Activated CD4-positive, CD25-positive, alpha-beta regulatory T cell treated with anti-CD3 and anti-CD28 coated beads, Interleukin-2, amount 50 U/mL, for 72 hours (primary cell): ENCODE results near the gene HOXB9.

Experiments
- DNase-seq: peaks from one replicate; pipeline ENCODE4 v3.0.0; 2021

Gene HOXB9

GRCh38 chr17:48623583-48623982 is 2.6 kb downstream of the HOXB9 start:
- no peak for DNase-seq

GRCh38 chr17:48622857-48623256 is 3.3 kb downstream of the HOXB9 start:
- no peak for DNase-seq

GRCh38 chr17:48621410-48622392 is 4.5 kb downstream of the HOXB9 start:
- DNase-seq: no peak

GRCh38 chr17:48620461-48621139 is 5.6 kb downstream of the HOXB9 start:
- DNase-seq: no peak

- no peak for DNase-seq
These were observed 6.2 kb downstream of the HOXB9 start for GRCh38 chr17:48619826-48620449.

GRCh38 chr17:48618256-48618896 is 7.8 kb downstream of the HOXB9 start:
- DNase-seq: peak; percentile 84

GRCh38 chr17:48617471-48618255 is 8.5 kb downstream of the HOXB9 start:
- no peak for DNase-seq

GRCh38 chr17:48616717-48617470 is 9.3 kb downstream of the HOXB9 start:
- no peak for DNase-seq

GRCh38 chr17:48615963-48616716 is 10.0 kb downstream of the HOXB9 start:
- no peak for DNase-seq

GRCh38 chr17:48615047-48615962 is 10.9 kb downstream of the HOXB9 start, which contains the start of gene HOXB8:
Gene HOXB8, minus strand, starts transcription at chr17:48615292. Its CDS starts 588 bp downstream, at chr17:48614704.
- DNase-seq: no peak

GRCh38 chr17:48613862-48614694 is 12.1 kb downstream of the HOXB9 start:
- DNase-seq: no peak

GRCh38 chr17:48612854-48613691 is 13.1 kb downstream of the HOXB9 start:
- DNase-seq: no peak

GRCh38 chr17:48612456-48612853 is 13.7 kb downstream of the HOXB9 start:
- no peak for DNase-seq

GRCh38 chr17:48611681-48612455 is 14.3 kb downstream of the HOXB9 start:
- DNase-seq: no peak

- DNase-seq: no peak
These were observed 14.9 kb downstream of the HOXB9 start for GRCh38 chr17:48611213-48611612.
